A549 (cell line): ENCODE data around the gene LCE1B.

Experiments used
- CBX2 ChIP-seq: fragments of 200-600 bp; sonication (generic); IDR thresholded peaks from 2 replicates; pipeline ENCODE4 v1.6.1; 2016; ENCODE audit warnings: low read depth, mild to moderate bottlenecking, borderline replicate concordance
- CHD2 ChIP-seq: fragments of 150-350 bp; IDR thresholded peaks from 2 replicates; pipeline ENCODE4 v1.6.1; 2014; ENCODE audit warnings: low read length; ENCODE audit not compliant: partially characterized antibody
- CTCF ChIP-seq: fragments of >200 bp; sonication (Bioruptor Twin); formaldehyde crosslinking; IDR thresholded peaks from 3 replicates; pipeline ENCODE4 v1.5.1; 2016
- EP300 ChIP-seq, 2 experiments: fragments of >200 bp; sonication (Bioruptor Twin); formaldehyde crosslinking; IDR thresholded peaks; 2 replicates in 1 of 2; 3 replicates in 1 of 2; pipeline ENCODE4 v1.6.1; 2016 to 2017
- FOSB ChIP-seq: fragments of 250-450 bp; sonication (Bioruptor Pico); IDR thresholded peaks from 2 replicates; pipeline ENCODE4 v1.5.0; 2020; ENCODE audit warnings: mild to moderate bottlenecking, moderate library complexity
- JUN ChIP-seq, 2 experiments: fragments of >200 bp; sonication (Bioruptor Twin); formaldehyde crosslinking; IDR thresholded peaks; 2 replicates in 1 of 2; 3 replicates in 1 of 2; pipeline ENCODE4 v1.6.1; 2016 to 2017
- MAX ChIP-seq: IDR thresholded peaks from 2 replicates; pipeline ENCODE4 v1.6.1; 2012
- POLR2A ChIP-seq: IDR thresholded peaks from 2 replicates; pipeline ENCODE4 v1.6.1; 2012; ENCODE audit warnings: mild to moderate bottlenecking, low read length
- POLR2AphosphoS2 ChIP-seq: conservative IDR thresholded peaks from 2 replicates; pipeline ENCODE4 v1.6.1; 2012; ENCODE audit warnings: low read length, improper control_type of control experiment, inconsistent platforms
- REST ChIP-seq: fragments of 200-600 bp; sonication (generic); IDR thresholded peaks from 2 replicates; pipeline ENCODE4 v1.6.1; 2016; ENCODE audit warnings: antibody characterized with exemption, mild to moderate bottlenecking, moderate library complexity

- TF ChIP-seq CBX2 (no peak), CTCF (no peak), JUN (IDR thresholded peaks at IDR 0.05) (no peak), POLR2A (no peak), REST (no peak), EP300 (IDR thresholded peaks at IDR 0.05) (no peak), FOSB (CRISPR knock-in tag) (no peak), CHD2 (no peak), MAX (no peak), POLR2AphosphoS2 (no peak)
Observed at GRCh38 chr1:152796421-152796820, 15.3 kb upstream of the LCE1B start, which contains the start of gene LCE1D.
